ENCODE data around the gene CABP2.

DNA sequence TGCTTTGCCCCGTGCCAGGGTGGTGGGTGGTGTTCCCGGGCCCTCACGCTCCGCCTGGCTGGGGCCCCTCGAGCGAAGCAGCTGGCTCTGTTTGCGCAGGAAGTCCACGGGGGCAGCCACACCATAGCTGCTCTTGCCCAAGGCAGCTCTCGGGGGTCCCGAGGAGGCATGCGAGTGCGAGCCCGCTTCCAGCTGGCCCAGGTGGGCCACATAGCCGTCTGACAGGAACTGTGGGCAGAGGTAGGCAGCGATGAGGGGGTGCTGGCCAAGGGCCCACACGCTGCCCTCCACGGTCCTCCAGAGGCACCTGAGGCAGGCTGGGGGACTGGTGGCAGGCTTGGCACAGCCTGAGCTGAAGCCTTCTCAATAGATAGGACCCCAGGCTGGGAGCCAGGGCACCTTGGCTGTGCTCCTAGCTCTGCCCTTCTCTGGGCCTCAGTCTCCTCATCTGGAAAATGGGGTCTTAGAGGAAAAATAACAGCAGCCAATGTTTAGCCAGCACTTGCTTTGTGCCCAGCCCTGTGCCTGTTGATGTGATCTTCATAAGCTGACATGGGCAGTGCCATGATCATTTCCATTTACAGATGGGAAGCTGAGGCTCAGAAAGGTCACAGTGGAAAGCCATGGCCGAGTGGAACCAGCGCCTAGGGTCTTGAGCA lies 31.0 kb downstream of the CABP2 start:
- TF ChIP-seq POLR2A (IDR thresholded peaks at IDR 0.05; ENCODE audit: low read depth, low read length) (no peak), POLR2AphosphoS5 (IDR thresholded peaks at IDR 0.05; ENCODE audit: low read depth, low read length) (no peak)
